SH-SY5Y (cell line): Measurements from ENCODE around the gene NDEL1.

Source experiments
- GATA2 ChIP-seq: IDR thresholded peaks from 2 replicates; pipeline ENCODE4 v1.6.1; 2011; ENCODE audit warnings: mild to moderate bottlenecking, low read depth, low read length
- GATA3 ChIP-seq: IDR thresholded peaks from 2 replicates; pipeline ENCODE4 v1.6.1; 2011; ENCODE audit warnings: low read depth, mild to moderate bottlenecking, low read length, moderate library complexity

GRCh38 chr17:8408371-8408770, 27.3 kb upstream of the NDEL1 start:
- no peak for TF ChIP-seq GATA3
- TF ChIP-seq GATA2, result no peak
